NCI-H2196 treated with DMSO at 0.1 percent for 48 hours (cell line): ENCODE data around the gene RPS21.

Experiments used
- DNase-seq: peaks from one replicate; lab custom pipeline; 2025; ENCODE audit not compliant: unreplicated experiment; lab: John Stamatoyannopoulos, UW

Gene RPS21

GRCh38 chr20:62409931-62410745 is 23.2 kb downstream of the RPS21 start:
- peak; percentile 88 for DNase-seq

- DNase-seq, result no peak
Observed at GRCh38 chr20:62410746-62411478, 24.0 kb downstream of the RPS21 start.

GRCh38 chr20:62411479-62412193 is 24.7 kb downstream of the RPS21 start:
- DNase-seq, result no peak

GRCh38 chr20:62412194-62413024 is 25.5 kb downstream of the RPS21 start:
- no peak for DNase-seq

- DNase-seq, result no peak
Observed at GRCh38 chr20:62413025-62413570, 26.2 kb downstream of the RPS21 start.

- DNase-seq, result no peak
Observed at GRCh38 chr20:62413896-62414481, 27.1 kb downstream of the RPS21 start.

- no peak for DNase-seq
Observed at GRCh38 chr20:62415354-62416111, 28.6 kb downstream of the RPS21 start.

- no peak for DNase-seq
Observed at GRCh38 chr20:62416651-62417637, 30.0 kb downstream of the RPS21 start.

- no peak for DNase-seq
Observed at GRCh38 chr20:62417981-62418708, 31.2 kb downstream of the RPS21 start.

GRCh38 chr20:62418709-62419487 is 32.0 kb downstream of the RPS21 start:
- DNase-seq, result no peak

GRCh38 chr20:62419759-62420158 is 32.9 kb downstream of the RPS21 start:
- no peak for DNase-seq

GRCh38 chr20:62420846-62421715 is 34.2 kb downstream of the RPS21 start:
- no peak for DNase-seq

GRCh38 chr20:62421716-62421990 is 34.8 kb downstream of the RPS21 start:
- DNase-seq, result no peak

GRCh38 chr20:62422636-62423325 is 35.9 kb downstream of the RPS21 start:
- DNase-seq, result no peak

GRCh38 chr20:62423326-62423706 is 36.4 kb downstream of the RPS21 start:
- no peak for DNase-seq
